GM12892 (cell line): ENCODE measurements around the gene COX7A2.

Source experiments
- POLR2A ChIP-seq: IDR thresholded peaks from 2 replicates; pipeline ENCODE4 v1.6.1; 2011; ENCODE audit warnings: low read depth, low read length, control low read depth
- POLR2AphosphoS5 ChIP-seq: IDR thresholded peaks from 2 replicates; pipeline ENCODE4 v1.6.1; 2011; ENCODE audit warnings: low read depth, low read length, control low read depth
- TAF1 ChIP-seq: IDR thresholded peaks from 2 replicates; pipeline ENCODE4 v1.6.1; 2011; ENCODE audit warnings: low read depth, mild to moderate bottlenecking, control low read depth, low read length, borderline replicate concordance

DNA sequence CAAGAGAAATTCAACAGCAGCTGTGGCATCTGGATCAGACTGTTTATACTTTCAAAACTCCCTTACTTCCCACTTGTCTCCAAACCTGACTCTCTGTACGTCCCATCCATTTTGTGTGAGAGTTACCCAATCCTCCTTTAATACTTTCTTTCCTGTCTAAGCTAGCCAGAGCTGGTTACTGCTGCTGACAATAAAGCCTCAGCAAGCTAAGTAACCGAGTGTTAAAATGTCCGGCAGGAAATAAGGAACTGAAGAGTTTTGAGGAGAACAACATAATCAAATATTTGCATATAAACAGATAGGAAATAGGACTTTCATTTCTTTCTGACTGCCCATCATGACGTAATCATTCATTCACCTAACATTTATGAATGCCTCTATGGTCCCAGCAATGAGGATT is 29.4 kb upstream of the COX7A2 start:
- no peak for TF ChIP-seq POLR2A
- no peak for TF ChIP-seq TAF1
- TF ChIP-seq POLR2AphosphoS5: no peak
